K562 (cell line): ENCODE results near the gene SLC35E1. TPM values are rescaled to one million over a fixed set of nuclear protein-coding genes. Genes with fewer than 3 reads are reported as not detected.

Source experiments
- ATAC-seq: fragments of 200-7000 bp; cut with Tn5 transposase; 3 replicates; pipeline ENCODE4 v1.9.1; 2020; ENCODE audit warnings: moderate library complexity
- BruUV-seq: library from RNA; stranded (reverse); fragments of 400-500 nt; replicated peaks from 2 replicates; lab custom pipeline; 2021; lab: Mats Ljungman, UMichigan
- CTCF ChIA-PET: fragments of 300-600 bp; formaldehyde crosslinking; extraction: SDS; loops from one replicate; lab custom pipeline; 2021; ENCODE audit warnings: low intra/inter-chr PET ratio; lab: Yijun Ruan, JAX
- POLR2A ChIA-PET: fragments of 300-600, 350-650 bp; sonication (Branson Sonifier 250); formaldehyde crosslinking; extraction: SDS; loops from one replicate; lab custom pipeline; 2021; ENCODE audit warnings: antibody characterized with exemption, inconsistent platforms; lab: Yijun Ruan, JAX
- DNase-seq, 4 experiments: peaks; one replicate each; pipeline versions ENCODE4 v3.0.0 to v3.0.0-alpha.2; 2011 to 2018; ENCODE audit warnings: low spot score in 3 of 4, mixed read lengths in 3 of 4; ENCODE audit errors: extremely low read depth in 1 of 4
- FAIRE-seq: peaks from 2 replicates; lab custom pipeline; 2011; peaks lifted over from hg19 to GRCh38; lab: Jason Lieb, UNC
- H2AFZ ChIP-seq: 2 replicates; pipeline ENCODE4 v1.6.0; 2011; ENCODE audit warnings: low read depth, low read length, control low read depth, inconsistent platforms
- H3K27ac ChIP-seq: fragments of 200-600 bp; 3 replicates; pipeline ENCODE4 v1.8.0; 2011; ENCODE audit warnings: low read depth, mild to moderate bottlenecking, control low read depth, inconsistent platforms, low read length, moderate library complexity, mixed read lengths; ENCODE audit errors: extremely low read depth
- H3K27me3 ChIP-seq, 2 experiments: fragments of 300-600 bp in 1 of 2; 2 replicates in 1 of 2; 3 replicates in 1 of 2; pipeline versions ENCODE4 v1.6.0 to v1.8.0; 2011; ENCODE audit warnings: inconsistent platforms in 2 of 2, low read length in 2 of 2, mild to moderate bottlenecking in 1 of 2, mixed read lengths in 1 of 2, moderate library complexity in 1 of 2; ENCODE audit not compliant: control insufficient read depth in 2 of 2, insufficient read depth in 2 of 2
- H3K36me3 ChIP-seq: fragments of 300-600 bp; 3 replicates; pipeline ENCODE4 v1.8.0; 2011; ENCODE audit warnings: mild to moderate bottlenecking, low read length, inconsistent platforms; ENCODE audit not compliant: control insufficient read depth, insufficient read depth
- H3K4me1 ChIP-seq, 2 experiments: fragments of 200-600 bp in 1 of 2; replicated peaks in 1 of 2; 2 replicates in 1 of 2; 3 replicates in 1 of 2; pipeline versions ENCODE4 v1.5.1 to v1.8.0; 2011; ENCODE audit warnings: inconsistent platforms in 2 of 2, low read length in 2 of 2, mild to moderate bottlenecking in 1 of 2, mixed read lengths in 1 of 2, moderate library complexity in 1 of 2; ENCODE audit not compliant: control insufficient read depth in 2 of 2, insufficient read depth in 2 of 2
- H3K4me2 ChIP-seq: 2 replicates; pipeline ENCODE4 v1.6.1; 2011; ENCODE audit warnings: low read length, control low read depth, inconsistent platforms, mixed read lengths; ENCODE audit not compliant: insufficient read depth
- H3K4me3 ChIP-seq: fragments of 200-600 bp; sonication (generic), shearing (Covaris generic); 2 replicates; pipeline ENCODE4 v1.5.1; 2016; ENCODE audit warnings: control low read depth, inconsistent platforms
- H3K79me2 ChIP-seq: fragments of 200-600 bp; 3 replicates; pipeline ENCODE4 v1.8.0; 2011; ENCODE audit warnings: low read length, inconsistent platforms; ENCODE audit not compliant: control insufficient read depth, insufficient read depth
- H3K9ac ChIP-seq, 2 experiments: 2 replicates each; pipeline versions ENCODE4 v1.6.0 to v1.6.1; 2011; ENCODE audit warnings: low read depth in 2 of 2, low read length in 2 of 2, control low read depth in 1 of 2, inconsistent platforms in 1 of 2, mild to moderate bottlenecking in 1 of 2, mixed read lengths in 1 of 2; ENCODE audit not compliant: insufficient read depth in 1 of 2
- H3K9me1 ChIP-seq: one replicate; pipeline ENCODE4 v1.6.0; 2011; ENCODE audit warnings: inconsistent platforms, mild to moderate bottlenecking, low read length, moderate library complexity; ENCODE audit not compliant: control insufficient read depth, insufficient read depth
- H3K9me3 ChIP-seq: replicated peaks from 2 replicates; pipeline ENCODE4 v1.5.1; 2011; ENCODE audit warnings: low read depth, low read length, inconsistent platforms; ENCODE audit not compliant: control insufficient read depth, insufficient read depth
- H4K20me1 ChIP-seq: replicated peaks from 2 replicates; pipeline ENCODE4 v1.6.1; 2011; ENCODE audit warnings: low read length, inconsistent platforms, mixed read lengths; ENCODE audit not compliant: control insufficient read depth, insufficient read depth
- ETS2 ChIP-seq: IDR thresholded peaks from 2 replicates; pipeline ENCODE4 v1.6.1; 2016; ENCODE audit warnings: borderline replicate concordance, missing genetic modification characterization, mild to moderate bottlenecking, moderate library complexity, missing compliant biosample characterization; ENCODE audit not compliant: poor library complexity, severe bottlenecking
- HDAC3 ChIP-seq: fragments of 450-650 bp; IDR thresholded peaks from 2 replicates; pipeline ENCODE4 v1.6.1; 2018; ENCODE audit warnings: borderline replicate concordance, mild to moderate bottlenecking, moderate library complexity; ENCODE audit not compliant: partially characterized antibody
- NUFIP1 ChIP-seq: fragments of 450-650 bp; IDR thresholded peaks from 2 replicates; pipeline ENCODE4 v1.6.1; 2018; ENCODE audit not compliant: partially characterized antibody
- TCF7L2 ChIP-seq: fragments of 150-350 bp; IDR thresholded peaks from 2 replicates; pipeline ENCODE4 v1.6.1; 2016; ENCODE audit warnings: low read depth, mild to moderate bottlenecking, low read length, moderate library complexity
- ZNF224 ChIP-seq: sonication (generic); formaldehyde crosslinking; IDR thresholded peaks from 2 replicates; pipeline ENCODE4 v1.8.0; 2022; ENCODE audit warnings: mild to moderate bottlenecking, missing genetic modification reagents
- ZNF551 ChIP-seq: fragments of 250-450 bp; sonication (Bioruptor Pico); IDR thresholded peaks from 2 replicates; pipeline ENCODE4 v1.5.0; 2021; ENCODE audit warnings: mild to moderate bottlenecking, moderate library complexity
- in situ Hi-C: fragments of 300-500 bp; cut with MboI; formaldehyde crosslinking; loops from 4 replicates; pipeline ENCODE4 v1.15.0; 2018; ENCODE audit warnings: inconsistent platforms, mixed read lengths
- intact Hi-C: fragments of 100-400 bp; cut with micrococcal nuclease; formaldehyde crosslinking; loops from 2 replicates; pipeline ENCODE4 v1.14.2; 2022
- polyA plus RNA-seq, 8 experiments: library from polyadenylated mRNA; depleted of rRNA in 4 of 8; stranded (reverse) in 5 of 8; unstranded in 3 of 8; fragments of >200 nt; fragmentation: Nextera tagmentation in 2 of 8; fragmentation: Illumina TruSeq in 1 of 8; extraction: Ambion mirVana in 2 of 8; extraction: Trizol in 1 of 8; gene quantifications; 2 replicates each; pipeline versions ENCODE4 v1.2.1 to v1.2.3, GENCODE V29; 2011 to 2014; ENCODE audit warnings: inconsistent platforms in 1 of 8, missing spikeins in 1 of 8
- total RNA-seq, 7 experiments: library from RNA; depleted of rRNA in 6 of 7; stranded (reverse); fragments of >200 nt in 6 of 7; fragmentation: Illumina TruSeq in 2 of 7; extraction: Trizol in 2 of 7; gene quantifications; 2 replicates each; pipeline versions ENCODE4 v1.2.1 to v1.2.3, GENCODE V29; 2011 to 2021; ENCODE audit warnings: low replicate concordance in 1 of 7
- TF ChIP-seq, protein P1 (sequence below): fragments of 450-650 bp; IDR thresholded peaks from 2 replicates; pipeline ENCODE4 v1.6.1; 2018; ENCODE audit not compliant: partially characterized antibody
- TF ChIP-seq, protein P2 (sequence below): fragments of 450-650 bp; formaldehyde crosslinking; IDR thresholded peaks from 2 replicates; pipeline ENCODE4 v1.4.0; 2020; ENCODE audit warnings: mild to moderate bottlenecking
- TF ChIP-seq, protein P3 (sequence below): fragments of 450-650 bp; formaldehyde crosslinking; IDR thresholded peaks from 2 replicates; pipeline ENCODE4 v1.4.0; 2020; ENCODE audit warnings: mild to moderate bottlenecking, mixed read lengths
- TF ChIP-seq, protein P4 (sequence below): fragments of 250-450 bp; sonication (Bioruptor Pico); IDR thresholded peaks from 2 replicates; pipeline ENCODE4 v1.4.0; 2020; ENCODE audit warnings: mild to moderate bottlenecking, moderate library complexity, borderline replicate concordance

Gene SLC35E1
- total and polyA plus RNA-seq, 9 of the 15 experiments (the other 6 are each of a cell fraction or from before 2014, with no cell fraction given) = 15.0 to 40.1 (median 25.7) TPM

DNA sequence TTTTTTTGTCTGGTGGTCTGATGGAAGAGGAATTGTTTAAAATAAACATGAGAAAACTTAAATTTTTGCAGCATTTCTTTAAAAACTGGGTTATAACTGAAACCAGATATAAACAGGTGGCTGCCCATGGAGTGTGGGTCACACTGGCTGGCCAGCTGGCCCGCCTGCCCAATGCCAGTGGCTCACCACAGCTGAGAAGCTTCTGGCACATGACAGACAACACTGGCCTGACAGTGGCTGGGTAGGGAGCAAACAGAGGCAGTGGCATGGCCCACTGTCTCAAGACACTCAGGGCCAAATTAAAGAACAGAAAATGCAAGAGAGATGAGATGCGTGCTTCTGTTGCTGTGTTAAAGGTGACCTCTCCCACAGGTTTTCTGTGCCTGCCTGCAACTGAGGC lies 3.1 kb upstream of the SLC35E1 start (continued):
- TF ChIP-seq, protein P1, sequence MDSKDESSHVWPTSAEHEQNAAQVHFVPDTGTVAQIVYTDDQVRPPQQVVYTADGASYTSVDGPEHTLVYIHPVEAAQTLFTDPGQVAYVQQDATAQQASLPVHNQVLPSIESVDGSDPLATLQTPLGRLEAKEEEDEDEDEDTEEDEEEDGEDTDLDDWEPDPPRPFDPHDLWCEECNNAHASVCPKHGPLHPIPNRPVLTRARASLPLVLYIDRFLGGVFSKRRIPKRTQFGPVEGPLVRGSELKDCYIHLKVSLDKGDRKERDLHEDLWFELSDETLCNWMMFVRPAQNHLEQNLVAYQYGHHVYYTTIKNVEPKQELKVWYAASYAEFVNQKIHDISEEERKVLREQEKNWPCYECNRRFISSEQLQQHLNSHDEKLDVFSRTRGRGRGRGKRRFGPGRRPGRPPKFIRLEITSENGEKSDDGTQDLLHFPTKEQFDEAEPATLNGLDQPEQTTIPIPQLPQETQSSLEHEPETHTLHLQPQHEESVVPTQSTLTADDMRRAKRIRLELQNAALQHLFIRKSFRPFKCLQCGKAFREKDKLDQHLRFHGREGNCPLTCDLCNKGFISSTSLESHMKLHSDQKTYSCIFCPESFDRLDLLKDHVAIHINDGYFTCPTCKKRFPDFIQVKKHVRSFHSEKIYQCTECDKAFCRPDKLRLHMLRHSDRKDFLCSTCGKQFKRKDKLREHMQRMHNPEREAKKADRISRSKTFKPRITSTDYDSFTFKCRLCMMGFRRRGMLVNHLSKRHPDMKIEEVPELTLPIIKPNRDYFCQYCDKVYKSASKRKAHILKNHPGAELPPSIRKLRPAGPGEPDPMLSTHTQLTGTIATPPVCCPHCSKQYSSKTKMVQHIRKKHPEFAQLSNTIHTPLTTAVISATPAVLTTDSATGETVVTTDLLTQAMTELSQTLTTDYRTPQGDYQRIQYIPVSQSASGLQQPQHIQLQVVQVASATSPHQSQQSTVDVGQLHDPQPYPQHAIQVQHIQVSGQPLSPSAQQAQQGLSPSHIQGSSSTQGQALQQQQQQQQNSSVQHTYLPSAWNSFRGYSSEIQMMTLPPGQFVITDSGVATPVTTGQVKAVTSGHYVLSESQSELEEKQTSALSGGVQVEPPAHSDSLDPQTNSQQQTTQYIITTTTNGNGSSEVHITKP = no peak

DNA sequence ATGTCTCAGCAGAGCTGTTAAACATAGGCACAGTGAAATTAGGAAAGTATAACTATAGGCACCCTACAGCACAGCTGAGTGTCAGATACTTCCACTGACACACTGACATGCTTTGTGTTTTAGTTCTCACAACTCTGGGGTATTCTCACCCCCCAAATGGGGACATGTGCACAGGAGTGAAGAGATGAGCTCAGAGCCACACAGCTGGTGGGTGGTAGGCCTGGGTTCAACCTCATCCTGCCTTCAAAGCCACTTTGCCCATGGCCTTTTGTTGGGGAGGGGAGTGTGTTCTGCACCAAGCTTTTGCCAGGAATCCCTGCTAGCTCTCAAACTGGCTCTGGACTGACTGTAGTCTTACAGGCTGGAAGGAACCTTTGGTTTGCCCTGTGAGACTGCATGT lies 1.7 kb upstream of the SLC35E1 start:
- H3K4me2 ChIP-seq = peak overlapping the region; percentile 90
- H4K20me1 ChIP-seq = 0 out of 2 replicates have a peak, but pooled peaks cover 10% of the 10 kb centered on the region
- peaks cover 69% of the 10 kb centered on the region for H3K36me3 ChIP-seq
- peak overlapping the region; percentile 60 for H3K4me3 ChIP-seq
- TF ChIP-seq NUFIP1 (no peak), ZNF551 (CRISPR knock-in tag) (no peak), HDAC3 (no peak), ZNF224 (CRISPR knock-in tag) (no peak), TCF7L2 (no peak), ETS2 (no peak)
- TF ChIP-seq, protein P2, sequence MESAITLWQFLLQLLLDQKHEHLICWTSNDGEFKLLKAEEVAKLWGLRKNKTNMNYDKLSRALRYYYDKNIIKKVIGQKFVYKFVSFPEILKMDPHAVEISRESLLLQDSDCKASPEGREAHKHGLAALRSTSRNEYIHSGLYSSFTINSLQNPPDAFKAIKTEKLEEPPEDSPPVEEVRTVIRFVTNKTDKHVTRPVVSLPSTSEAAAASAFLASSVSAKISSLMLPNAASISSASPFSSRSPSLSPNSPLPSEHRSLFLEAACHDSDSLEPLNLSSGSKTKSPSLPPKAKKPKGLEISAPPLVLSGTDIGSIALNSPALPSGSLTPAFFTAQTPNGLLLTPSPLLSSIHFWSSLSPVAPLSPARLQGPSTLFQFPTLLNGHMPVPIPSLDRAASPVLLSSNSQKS = no peak
- TF ChIP-seq, protein P3, sequence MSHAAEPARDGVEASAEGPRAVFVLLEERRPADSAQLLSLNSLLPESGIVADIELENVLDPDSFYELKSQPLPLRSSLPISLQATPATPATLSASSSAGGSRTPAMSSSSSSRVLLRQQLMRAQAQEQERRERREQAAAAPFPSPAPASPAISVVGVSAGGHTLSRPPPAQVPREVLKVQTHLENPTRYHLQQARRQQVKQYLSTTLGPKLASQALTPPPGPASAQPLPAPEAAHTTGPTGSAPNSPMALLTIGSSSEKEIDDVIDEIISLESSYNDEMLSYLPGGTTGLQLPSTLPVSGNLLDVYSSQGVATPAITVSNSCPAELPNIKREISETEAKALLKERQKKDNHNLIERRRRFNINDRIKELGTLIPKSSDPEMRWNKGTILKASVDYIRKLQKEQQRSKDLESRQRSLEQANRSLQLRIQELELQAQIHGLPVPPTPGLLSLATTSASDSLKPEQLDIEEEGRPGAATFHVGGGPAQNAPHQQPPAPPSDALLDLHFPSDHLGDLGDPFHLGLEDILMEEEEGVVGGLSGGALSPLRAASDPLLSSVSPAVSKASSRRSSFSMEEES (CRISPR knock-in tag) = no peak
- TF ChIP-seq, protein P4, sequence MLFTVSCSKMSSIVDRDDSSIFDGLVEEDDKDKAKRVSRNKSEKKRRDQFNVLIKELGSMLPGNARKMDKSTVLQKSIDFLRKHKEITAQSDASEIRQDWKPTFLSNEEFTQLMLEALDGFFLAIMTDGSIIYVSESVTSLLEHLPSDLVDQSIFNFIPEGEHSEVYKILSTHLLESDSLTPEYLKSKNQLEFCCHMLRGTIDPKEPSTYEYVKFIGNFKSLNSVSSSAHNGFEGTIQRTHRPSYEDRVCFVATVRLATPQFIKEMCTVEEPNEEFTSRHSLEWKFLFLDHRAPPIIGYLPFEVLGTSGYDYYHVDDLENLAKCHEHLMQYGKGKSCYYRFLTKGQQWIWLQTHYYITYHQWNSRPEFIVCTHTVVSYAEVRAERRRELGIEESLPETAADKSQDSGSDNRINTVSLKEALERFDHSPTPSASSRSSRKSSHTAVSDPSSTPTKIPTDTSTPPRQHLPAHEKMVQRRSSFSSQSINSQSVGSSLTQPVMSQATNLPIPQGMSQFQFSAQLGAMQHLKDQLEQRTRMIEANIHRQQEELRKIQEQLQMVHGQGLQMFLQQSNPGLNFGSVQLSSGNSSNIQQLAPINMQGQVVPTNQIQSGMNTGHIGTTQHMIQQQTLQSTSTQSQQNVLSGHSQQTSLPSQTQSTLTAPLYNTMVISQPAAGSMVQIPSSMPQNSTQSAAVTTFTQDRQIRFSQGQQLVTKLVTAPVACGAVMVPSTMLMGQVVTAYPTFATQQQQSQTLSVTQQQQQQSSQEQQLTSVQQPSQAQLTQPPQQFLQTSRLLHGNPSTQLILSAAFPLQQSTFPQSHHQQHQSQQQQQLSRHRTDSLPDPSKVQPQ = no peak
- H3K9me3 ChIP-seq = no peaks in the 10 kb centered on the region
- FAIRE-seq = no peak
- H3K27me3 ChIP-seq = no peaks in the 10 kb centered on the region
- H3K79me2 ChIP-seq = peaks cover 85% of the 10 kb centered on the region
- H3K27ac ChIP-seq = no peak overlapping the region; the same call in 2 of the 3 replicates
- BruUV-seq = no TSS peak
- no peak overlapping the region for H2AFZ ChIP-seq
- peaks cover 22 to 37% of the 10 kb centered on the region in 2 experiments; a peak in 4 of 5 replicates for H3K4me1 ChIP-seq
- ChIA-PET CTCF (no interaction called here), POLR2A (interaction anchor here (0.5 to 2.3 kb wide), 11 partner anchors 8 to 55 kb away, joined by 3 to 9 read pairs (median 4); no protein-coding TSS in a partner anchor)
- no peak for DNase-seq
- peak overlapping the region in 1 of 2 experiments; percentile 98; a peak in 1 of 4 replicates for H3K9ac ChIP-seq
- in situ Hi-C loops (no loop called here), intact Hi-C loops (no loop called here)
- no peak for ATAC-seq
- peaks cover 4% of the 10 kb centered on the region for H3K9me1 ChIP-seq
